OCI-LY3 (cell line): ENCODE results near the gene ESRP2.

Experiments used
- EZH2phosphoT487 ChIP-seq: fragments of 200-600 bp; shearing (Covaris generic); IDR thresholded peaks from 2 replicates; pipeline ENCODE4 v1.6.1; 2018; ENCODE audit warnings: antibody characterized with exemption, mixed run types, low read depth
- TF ChIP-seq, protein P1 (sequence below): fragments of 200-600, 300-600 bp; sonication (generic); IDR thresholded peaks from 2 replicates; pipeline ENCODE4 v1.5.1; 2014; ENCODE audit warnings: antibody characterized with exemption, low read length, low read depth

GRCh38 chr16:68281368-68282063 lies 45.6 kb upstream of the ESRP2 start:
- TF ChIP-seq, protein P1, sequence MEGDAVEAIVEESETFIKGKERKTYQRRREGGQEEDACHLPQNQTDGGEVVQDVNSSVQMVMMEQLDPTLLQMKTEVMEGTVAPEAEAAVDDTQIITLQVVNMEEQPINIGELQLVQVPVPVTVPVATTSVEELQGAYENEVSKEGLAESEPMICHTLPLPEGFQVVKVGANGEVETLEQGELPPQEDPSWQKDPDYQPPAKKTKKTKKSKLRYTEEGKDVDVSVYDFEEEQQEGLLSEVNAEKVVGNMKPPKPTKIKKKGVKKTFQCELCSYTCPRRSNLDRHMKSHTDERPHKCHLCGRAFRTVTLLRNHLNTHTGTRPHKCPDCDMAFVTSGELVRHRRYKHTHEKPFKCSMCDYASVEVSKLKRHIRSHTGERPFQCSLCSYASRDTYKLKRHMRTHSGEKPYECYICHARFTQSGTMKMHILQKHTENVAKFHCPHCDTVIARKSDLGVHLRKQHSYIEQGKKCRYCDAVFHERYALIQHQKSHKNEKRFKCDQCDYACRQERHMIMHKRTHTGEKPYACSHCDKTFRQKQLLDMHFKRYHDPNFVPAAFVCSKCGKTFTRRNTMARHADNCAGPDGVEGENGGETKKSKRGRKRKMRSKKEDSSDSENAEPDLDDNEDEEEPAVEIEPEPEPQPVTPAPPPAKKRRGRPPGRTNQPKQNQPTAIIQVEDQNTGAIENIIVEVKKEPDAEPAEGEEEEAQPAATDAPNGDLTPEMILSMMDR, result no peak
- no peak for TF ChIP-seq EZH2phosphoT487
